HG02759 (cell line): ENCODE measurements around the gene SPSB4.
A peak's percentile ranks its signal among the peaks of the same experiment; 100 is the strongest.

ENCODE experiments used
- ATAC-seq: cut with Tn5 transposase; IDR thresholded peaks from one replicate; pipeline ENCODE4 v1.9.1; 2021; ENCODE audit warnings: mild to moderate bottlenecking, moderate library complexity; ENCODE audit not compliant: unreplicated experiment

SPSB4 gene

GRCh38 chr3:141150081-141150830, 99.1 kb downstream of the SPSB4 start:
- no peak for ATAC-seq

GRCh38 chr3:141150931-141151330, 99.8 kb downstream of the SPSB4 start:
- ATAC-seq = no peak

- ATAC-seq = no peak
Measured at GRCh38 chr3:141151439-141151838, 100.3 kb downstream of the SPSB4 start.

GRCh38 chr3:141152130-141152529, 101.0 kb downstream of the SPSB4 start:
- ATAC-seq = no peak

- ATAC-seq = no peak
Measured at GRCh38 chr3:141152801-141153678, 101.9 kb downstream of the SPSB4 start.

GRCh38 chr3:141153679-141153966, 102.5 kb downstream of the SPSB4 start:
- ATAC-seq = no peak

- no peak for ATAC-seq
Measured at GRCh38 chr3:141164852-141165251, 113.7 kb downstream of the SPSB4 start.

- ATAC-seq = no peak
Measured at GRCh38 chr3:141167681-141168080, 116.5 kb downstream of the SPSB4 start.

GRCh38 chr3:141170678-141171295, 119.6 kb downstream of the SPSB4 start:
- ATAC-seq = no peak

GRCh38 chr3:141174674-141175073, 123.5 kb downstream of the SPSB4 start:
- ATAC-seq = no peak

- no peak for ATAC-seq
Measured at GRCh38 chr3:141176775-141177174, 125.6 kb downstream of the SPSB4 start.

GRCh38 chr3:141178026-141178425, 126.9 kb downstream of the SPSB4 start:
- ATAC-seq = no peak

- ATAC-seq = no peak
Measured at GRCh38 chr3:141178551-141178950, 127.4 kb downstream of the SPSB4 start.

- ATAC-seq = no peak
Measured at GRCh38 chr3:141179983-141180382, 128.8 kb downstream of the SPSB4 start.

- ATAC-seq = no peak
Measured at GRCh38 chr3:141181196-141181595, 130.0 kb downstream of the SPSB4 start.

GRCh38 chr3:141181819-141182218, 130.7 kb downstream of the SPSB4 start:
- ATAC-seq = no peak

- ATAC-seq = no peak
Measured at GRCh38 chr3:141183606-141184005, 132.5 kb downstream of the SPSB4 start.

- ATAC-seq = no peak
Measured at GRCh38 chr3:141184430-141184829, 133.3 kb downstream of the SPSB4 start.

- ATAC-seq = no peak
Measured at GRCh38 chr3:141191097-141191749, 140.1 kb downstream of the SPSB4 start.

GRCh38 chr3:141192345-141192744, 141.2 kb downstream of the SPSB4 start:
- peak; percentile 100 for ATAC-seq

GRCh38 chr3:141193066-141193830, 142.1 kb downstream of the SPSB4 start:
- ATAC-seq = no peak
